NCI-H1436 treated with DMSO at 0.1 percent for 48 hours (cell line): Measurements from ENCODE around the gene GEMIN4.
"Not testable (repeated sequence)": the region's sequence is repeated elsewhere in the genome, so short reads cannot be mapped to it uniquely, and the experiment has no call there.

Source experiments
- DNase-seq: peaks from one replicate; lab custom pipeline; 2025; lab: John Stamatoyannopoulos, UW

GEMIN4 gene

DNA sequence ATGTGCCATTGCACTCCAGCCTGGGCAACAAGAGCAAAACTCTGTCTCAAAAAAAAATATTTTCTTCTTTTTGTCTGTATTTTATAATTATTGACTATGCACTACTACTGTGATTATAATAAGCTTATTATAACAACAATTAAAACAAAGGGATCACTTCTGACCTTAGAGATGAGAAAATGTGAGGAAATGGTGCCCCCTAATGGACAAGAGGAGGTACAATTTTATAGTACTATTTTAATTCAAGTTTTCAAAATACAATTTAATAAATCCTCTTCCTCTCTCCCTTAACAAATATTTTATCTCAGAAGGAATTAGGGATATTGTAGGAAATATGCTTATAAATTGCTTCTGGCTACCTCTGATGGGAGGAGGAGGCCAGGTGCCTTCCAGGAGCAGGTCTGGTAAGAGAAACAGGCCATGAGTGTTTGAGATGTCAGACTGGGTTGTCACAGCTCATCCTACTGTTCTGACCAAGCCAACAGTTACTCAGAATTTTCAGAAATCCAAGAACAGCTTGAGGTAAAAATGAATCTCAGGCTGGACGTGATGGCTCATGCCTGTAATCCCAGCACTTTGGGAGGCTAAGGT lies 51.5 kb downstream of the GEMIN4 start:
- DNase-seq, result no peak

DNA sequence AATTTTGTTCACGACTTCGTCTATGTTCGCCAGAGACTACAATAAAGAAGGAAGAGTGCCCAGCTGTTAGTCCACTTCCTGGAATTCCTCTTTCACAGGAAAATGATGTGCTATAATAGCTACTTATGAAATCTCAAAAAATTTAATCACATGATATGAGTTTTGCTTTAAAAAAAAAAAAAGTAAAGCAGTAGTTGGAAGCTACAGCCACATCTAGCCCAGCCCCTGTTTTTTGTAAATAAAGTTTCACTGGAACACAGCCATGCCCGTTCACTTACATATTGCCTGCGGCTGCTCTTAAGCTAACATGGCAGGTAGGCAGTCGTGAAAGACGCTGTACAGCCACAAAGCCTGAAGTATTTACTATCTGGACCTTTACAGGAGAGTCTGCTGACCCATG lies 52.7 kb downstream of the GEMIN4 start:
- no peak for DNase-seq

DNA sequence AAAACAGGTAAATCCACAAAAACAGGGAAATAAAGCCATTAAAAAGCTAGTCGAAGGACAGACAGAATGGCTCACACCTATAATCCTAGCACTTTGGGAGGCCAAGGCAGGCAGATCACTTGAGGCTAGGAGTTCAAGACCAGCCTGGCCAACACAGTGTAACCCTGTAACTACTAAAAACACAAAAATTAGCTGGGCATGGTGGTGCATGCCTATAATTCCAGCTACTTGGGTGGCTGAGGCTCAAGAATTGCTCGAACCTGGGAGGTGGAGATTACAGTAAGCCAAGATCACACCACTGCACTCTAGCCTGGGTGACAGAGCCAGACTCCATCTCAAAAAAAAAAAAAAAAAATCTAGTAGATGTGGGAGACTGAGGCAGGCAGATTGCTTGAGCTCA lies 54.0 kb downstream of the GEMIN4 start:
- DNase-seq, result not testable (repeated sequence)

DNA sequence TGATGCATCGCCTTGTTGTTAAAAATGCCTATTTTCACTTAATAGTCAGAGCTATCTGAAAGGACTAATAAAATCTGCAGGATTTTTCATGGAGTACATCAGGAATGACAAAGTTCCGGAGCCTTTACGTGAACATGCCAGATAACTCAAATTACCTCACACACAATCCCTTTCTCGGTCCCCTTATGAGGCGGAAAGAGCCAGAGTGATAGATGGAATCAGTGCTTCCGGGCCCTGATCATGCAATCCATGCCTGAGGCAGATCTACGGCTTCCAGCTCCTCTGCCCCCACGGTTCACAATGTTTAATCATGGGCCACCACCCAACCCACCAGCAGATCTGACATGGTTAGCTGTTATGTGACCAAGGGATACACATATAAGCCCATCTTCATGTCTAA lies 54.4 kb downstream of the GEMIN4 start:
- no peak for DNase-seq

DNA sequence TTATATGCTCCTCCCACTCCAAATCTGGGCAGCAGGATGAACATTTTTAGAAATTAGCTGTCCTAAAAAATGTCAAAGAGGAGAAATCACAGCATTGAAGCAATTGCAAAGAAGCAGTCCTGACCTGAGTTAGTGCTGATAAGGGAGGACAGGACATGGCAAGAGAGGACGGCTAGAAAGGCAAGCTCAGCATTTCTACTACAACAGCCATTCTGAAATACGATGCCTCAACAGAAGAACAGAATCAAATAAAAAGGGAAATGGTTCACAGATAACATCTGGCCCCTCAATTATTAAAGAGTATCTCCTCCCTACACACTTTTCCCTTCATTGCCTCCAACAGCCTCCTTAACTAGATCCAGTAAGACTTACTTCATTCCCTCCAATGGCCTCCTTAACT lies 55.7 kb downstream of the GEMIN4 start:
- DNase-seq, result no peak
